Neuron (in vitro differentiated cells): ENCODE data around the gene DNER.

Source experiments
- H2AFZ ChIP-seq: one replicate; pipeline ENCODE4 v1.6.1; 2013; ENCODE audit warnings: low read depth, mild to moderate bottlenecking, inconsistent platforms, low read length, moderate library complexity
- H3K27me3 ChIP-seq: one replicate; pipeline ENCODE4 v1.6.1; 2013; ENCODE audit warnings: low read length; ENCODE audit not compliant: insufficient read depth
- H3K36me3 ChIP-seq: one replicate; pipeline ENCODE4 v1.6.1; 2013; ENCODE audit warnings: low read length; ENCODE audit not compliant: insufficient read depth
- H3K4me1 ChIP-seq: one replicate; pipeline ENCODE4 v1.6.1; 2013; ENCODE audit warnings: low read length; ENCODE audit not compliant: insufficient read depth
- H3K4me3 ChIP-seq: 2 replicates; pipeline ENCODE4 v1.5.1; 2013; ENCODE audit warnings: mild to moderate bottlenecking, low read length, moderate library complexity
- H3K9me3 ChIP-seq: one replicate; pipeline ENCODE4 v1.6.1; 2013; ENCODE audit warnings: low read length

The DNER gene

DNA sequence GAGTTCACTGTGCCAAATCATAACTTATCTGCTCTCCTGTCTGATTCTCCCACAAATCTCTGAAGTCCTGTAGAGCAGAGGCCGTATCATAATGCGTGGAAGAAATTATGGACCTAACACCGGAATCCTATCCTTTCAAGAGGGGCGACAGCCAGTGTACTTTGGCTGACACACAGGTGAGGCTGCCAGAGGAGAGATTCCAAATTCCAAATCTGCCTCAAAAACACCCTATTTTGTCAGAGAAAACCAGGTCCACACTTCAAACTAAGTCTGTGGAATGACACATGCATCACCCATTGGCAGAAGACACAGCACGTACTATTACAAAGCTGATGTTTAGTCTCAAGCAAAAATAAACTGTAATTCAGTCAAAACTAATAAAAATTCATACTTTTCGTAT is 304.1 kb downstream of the DNER start:
- Histone ChIP-seq H2AFZ (no peak overlapping the region), H3K4me1 (no peaks in the 10 kb centered on the region), H3K4me3 (no peak overlapping the region), H3K27me3 (peaks cover 8% of the 10 kb centered on the region), H3K9me3 (no peaks in the 10 kb centered on the region), H3K36me3 (no peaks in the 10 kb centered on the region)

GRCh38 chr2:229409751-229410181 is 304.6 kb downstream of the DNER start:
- Histone ChIP-seq H3K36me3 (no peaks in the 10 kb centered on the region), H3K9me3 (no peaks in the 10 kb centered on the region), H3K27me3 (peaks cover 8% of the 10 kb centered on the region), H3K4me3 (no peak overlapping the region), H3K4me1 (no peaks in the 10 kb centered on the region), H2AFZ (no peak overlapping the region)

GRCh38 chr2:229408962-229409361 is 305.4 kb downstream of the DNER start:
- no peaks in the 10 kb centered on the region for H3K4me1 ChIP-seq
- no peak overlapping the region for H2AFZ ChIP-seq
- H3K4me3 ChIP-seq, result no peak overlapping the region
- no peaks in the 10 kb centered on the region for H3K9me3 ChIP-seq
- H3K27me3 ChIP-seq, result peaks cover 8% of the 10 kb centered on the region
- H3K36me3 ChIP-seq, result no peaks in the 10 kb centered on the region

- H3K4me1 ChIP-seq, result no peaks in the 10 kb centered on the region
- no peak overlapping the region for H3K4me3 ChIP-seq
- peaks cover 8% of the 10 kb centered on the region for H3K27me3 ChIP-seq
- H2AFZ ChIP-seq, result no peak overlapping the region
- no peaks in the 10 kb centered on the region for H3K9me3 ChIP-seq
- H3K36me3 ChIP-seq, result no peaks in the 10 kb centered on the region
Observed at GRCh38 chr2:229408356-229408755, 306.0 kb downstream of the DNER start.

DNA sequence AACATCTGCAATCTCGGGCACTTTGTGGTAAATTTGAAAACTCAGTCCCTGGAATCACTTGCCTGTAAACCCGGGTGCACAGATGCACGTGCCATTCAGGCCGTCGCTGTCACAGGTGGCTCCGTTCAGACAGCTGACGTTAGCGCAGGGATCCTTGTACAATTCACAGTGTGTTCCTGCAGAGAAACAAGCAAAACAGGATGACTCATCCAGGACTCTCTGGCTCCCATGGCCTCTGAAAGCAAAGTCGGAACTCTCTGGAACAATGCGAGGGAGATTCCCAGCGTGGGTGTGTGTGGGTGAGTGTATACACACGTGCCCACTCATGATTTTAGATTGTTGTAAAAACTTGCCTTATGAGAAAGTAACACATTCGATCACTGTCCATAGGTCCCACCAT is 307.2 kb downstream of the DNER start:
- no peak overlapping the region for H2AFZ ChIP-seq
- no peak overlapping the region for H3K4me3 ChIP-seq

DNA sequence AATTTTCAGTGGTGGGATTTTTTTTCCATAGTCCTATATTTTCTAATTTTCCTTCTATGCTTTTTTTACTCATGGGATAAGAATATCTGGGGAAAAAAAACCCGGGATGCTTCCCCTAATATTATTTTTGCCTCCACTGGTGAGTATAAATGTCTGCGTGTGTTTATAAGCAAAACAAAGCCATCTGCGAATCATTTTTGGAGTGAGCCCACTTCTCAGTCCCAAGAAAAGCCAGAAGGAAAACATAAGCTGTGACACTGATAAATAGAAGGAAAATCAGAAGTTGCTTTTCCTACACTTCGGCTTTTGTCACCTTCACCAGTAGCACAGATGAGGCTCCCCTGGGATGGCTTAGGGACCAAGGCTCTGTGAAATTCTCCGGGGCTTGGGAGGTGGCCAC is 308.6 kb downstream of the DNER start:
- Histone ChIP-seq H3K4me3 (no peak overlapping the region), H3K27me3 (peaks cover 8% of the 10 kb centered on the region), H2AFZ (no peak overlapping the region), H3K4me1 (no peaks in the 10 kb centered on the region), H3K9me3 (no peaks in the 10 kb centered on the region), H3K36me3 (no peaks in the 10 kb centered on the region)

More for the DNA sequence above, 307.2 kb downstream of the DNER start:
- H3K9me3 ChIP-seq, result no peaks in the 10 kb centered on the region
- no peaks in the 10 kb centered on the region for H3K36me3 ChIP-seq
- peaks cover 8% of the 10 kb centered on the region for H3K27me3 ChIP-seq
- no peaks in the 10 kb centered on the region for H3K4me1 ChIP-seq

GRCh38 chr2:229403296-229403695 is 311.1 kb downstream of the DNER start:
- Histone ChIP-seq H3K4me3 (no peak overlapping the region), H3K27me3 (peaks cover 8% of the 10 kb centered on the region), H3K9me3 (no peaks in the 10 kb centered on the region), H3K36me3 (no peaks in the 10 kb centered on the region), H3K4me1 (no peaks in the 10 kb centered on the region), H2AFZ (no peak overlapping the region)

DNA sequence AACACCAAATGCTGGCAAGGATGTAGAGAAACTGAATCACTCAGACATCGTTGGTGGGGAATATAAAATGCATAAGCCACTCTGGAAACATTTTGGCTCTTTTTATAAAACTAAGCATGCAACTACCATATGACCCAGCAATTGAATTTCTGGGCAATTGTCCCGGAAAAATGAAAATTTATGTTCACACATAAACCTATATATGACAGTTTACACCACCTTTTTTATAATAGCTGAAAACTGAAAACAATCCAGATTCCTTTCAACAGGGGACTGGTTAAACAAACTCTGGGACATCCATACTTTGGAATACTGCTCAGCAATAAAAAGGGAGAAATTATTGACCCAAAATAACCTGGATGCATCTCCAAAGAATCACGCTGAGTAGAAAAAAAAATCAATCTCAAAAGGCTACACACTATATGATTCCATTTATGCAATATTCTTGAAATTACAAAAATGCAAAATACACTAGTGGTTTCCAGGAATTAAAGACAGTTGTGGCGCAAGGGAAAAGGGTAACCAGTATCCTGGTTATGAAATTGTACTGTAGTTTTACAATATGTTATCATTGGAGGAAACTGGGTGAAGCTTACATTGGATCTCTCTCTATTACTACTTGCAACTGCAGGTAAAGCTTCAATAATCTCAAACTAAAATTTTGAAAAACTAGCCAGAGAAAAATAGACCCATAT is 313.0 kb downstream of the DNER start:
- no peaks in the 10 kb centered on the region for H3K27me3 ChIP-seq
- H3K36me3 ChIP-seq, result no peaks in the 10 kb centered on the region
- no peaks in the 10 kb centered on the region for H3K4me1 ChIP-seq
- no peak overlapping the region for H3K4me3 ChIP-seq
- H3K9me3 ChIP-seq, result no peaks in the 10 kb centered on the region
- H2AFZ ChIP-seq, result no peak overlapping the region

DNA sequence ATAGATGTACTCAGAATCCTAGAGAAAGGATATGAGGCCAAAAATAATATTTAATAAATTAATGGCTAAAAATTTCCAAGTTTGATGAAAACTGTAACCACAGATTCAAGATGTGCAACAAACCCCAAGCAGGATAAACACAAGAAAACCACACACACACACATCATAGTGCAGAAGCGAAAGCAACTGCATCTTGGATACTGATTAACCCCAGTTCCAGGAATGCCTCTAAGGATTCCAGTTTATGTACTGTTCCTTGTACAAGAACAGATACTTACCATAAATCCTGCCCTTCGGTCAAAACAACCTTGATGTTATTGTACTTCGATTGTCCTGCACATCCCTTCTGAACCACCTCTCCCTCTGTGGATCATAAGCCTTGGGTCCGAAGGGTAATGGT is 320.4 kb downstream of the DNER start:
- no peaks in the 10 kb centered on the region for H3K36me3 ChIP-seq
- no peak overlapping the region for H3K4me3 ChIP-seq
- no peak overlapping the region for H2AFZ ChIP-seq
- H3K4me1 ChIP-seq, result no peaks in the 10 kb centered on the region
- H3K27me3 ChIP-seq, result no peaks in the 10 kb centered on the region
- no peaks in the 10 kb centered on the region for H3K9me3 ChIP-seq

GRCh38 chr2:229392196-229392595 is 322.2 kb downstream of the DNER start:
- Histone ChIP-seq H3K4me1 (no peaks in the 10 kb centered on the region), H3K36me3 (no peaks in the 10 kb centered on the region), H2AFZ (no peak overlapping the region), H3K9me3 (no peaks in the 10 kb centered on the region), H3K4me3 (no peak overlapping the region), H3K27me3 (no peaks in the 10 kb centered on the region)

GRCh38 chr2:229388731-229389130 is 325.6 kb downstream of the DNER start:
- Histone ChIP-seq H3K4me1 (no peaks in the 10 kb centered on the region), H3K36me3 (no peaks in the 10 kb centered on the region), H2AFZ (no peak overlapping the region), H3K9me3 (no peaks in the 10 kb centered on the region), H3K27me3 (no peaks in the 10 kb centered on the region), H3K4me3 (no peak overlapping the region)

GRCh38 chr2:229387866-229388265 is 326.5 kb downstream of the DNER start:
- Histone ChIP-seq H3K27me3 (no peaks in the 10 kb centered on the region), H3K4me1 (no peaks in the 10 kb centered on the region), H2AFZ (no peak overlapping the region), H3K36me3 (no peaks in the 10 kb centered on the region), H3K4me3 (no peak overlapping the region), H3K9me3 (no peaks in the 10 kb centered on the region)

GRCh38 chr2:229380101-229380625 is 334.2 kb downstream of the DNER start:
- H3K27me3 ChIP-seq, result no peaks in the 10 kb centered on the region
- no peaks in the 10 kb centered on the region for H3K4me1 ChIP-seq
- H3K4me3 ChIP-seq, result no peak overlapping the region
- H2AFZ ChIP-seq, result no peak overlapping the region
- no peaks in the 10 kb centered on the region for H3K9me3 ChIP-seq
- H3K36me3 ChIP-seq, result no peaks in the 10 kb centered on the region

DNA sequence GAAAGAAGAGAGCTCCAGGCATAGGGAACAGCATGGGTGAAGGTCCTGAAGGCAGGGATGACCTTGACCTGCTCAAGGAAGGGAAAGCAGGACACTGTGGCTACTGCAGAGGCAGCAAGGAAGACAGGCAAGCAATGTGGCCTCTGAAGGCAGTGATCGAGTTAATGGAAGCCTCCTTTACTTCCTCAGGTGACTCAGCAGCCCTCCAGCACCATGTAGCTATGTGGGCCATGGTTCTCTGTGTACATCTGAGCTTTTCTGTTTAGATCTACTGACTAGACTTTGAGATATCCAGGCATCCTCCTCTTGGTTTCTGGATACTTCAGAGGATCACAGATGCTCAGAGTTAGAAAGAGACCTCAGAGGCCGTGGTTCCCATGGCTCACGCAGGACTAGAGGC is 336.0 kb downstream of the DNER start:
- no peak overlapping the region for H2AFZ ChIP-seq
- no peak overlapping the region for H3K4me3 ChIP-seq
- no peaks in the 10 kb centered on the region for H3K4me1 ChIP-seq
- no peaks in the 10 kb centered on the region for H3K36me3 ChIP-seq
- H3K9me3 ChIP-seq, result no peaks in the 10 kb centered on the region
- H3K27me3 ChIP-seq, result no peaks in the 10 kb centered on the region
